ENCODE results near the gene PNMA8C. TPM values are rescaled to one million over a fixed set of nuclear protein-coding genes. Genes with fewer than 3 reads are reported as not detected.

Gene PNMA8C
- total RNA-seq, 1 experiment from 2014 or later, result not detected

GRCh38 chr19:46390121-46390858 is 38.4 kb downstream of the PNMA8C start:
- H3K36me3 ChIP-seq (ENCODE audit: control insufficient read depth, insufficient read depth, low read length), result 0 out of 2 replicates have a peak, but pooled peaks cover 2% of the 10 kb centered on the region
- H3K4me3 ChIP-seq (ENCODE audit: low read depth in 2 of 2, low read length in 2 of 2), result no peak overlapping the region
- no peak overlapping the region for H3K27ac ChIP-seq (ENCODE audit: low read length)
- H3K27me3 ChIP-seq (ENCODE audit: control insufficient read depth, insufficient read depth, low read length), result no peaks in the 10 kb centered on the region
- TF ChIP-seq REST (IDR thresholded peaks at IDR 0.05; ENCODE audit: insufficient read depth in 1 of 2, low read depth in 2 of 2, low read length in 1 of 2) (no peak), CTCF (IDR thresholded peaks at IDR 0.05) (no peak), SIN3A (IDR thresholded peaks at IDR 0.05; ENCODE audit: borderline replicate concordance, insufficient read depth, low read depth, low read length) (no peak), TCF7L2 (IDR thresholded peaks at IDR 0.05; ENCODE audit: low read depth, low read length) (no peak), POLR2AphosphoS5 (IDR thresholded peaks at IDR 0.05; ENCODE audit: low read depth, low read length) (no peak)
- in situ Hi-C loops (cut with HindIII; ENCODE audit: low pct_unique_long_range_greater_than_20kb, low sequenced_read_pairs), result no loop called here
- H3K9me3 ChIP-seq (ENCODE audit: control insufficient read depth, insufficient read depth, low read depth, low read length), result no peaks in the 10 kb centered on the region
- no peaks in the 10 kb centered on the region for H3K4me1 ChIP-seq (ENCODE audit: control insufficient read depth, insufficient read depth, low read length)
- POLR2A ChIA-PET, result no interaction called here
- no peak for DNase-seq (ENCODE audit: low read depth, low spot score)
- no TSS peak for BruUV-seq (replicated peaks)
- intact Hi-C loops (cut with micrococcal nuclease; ENCODE audit: unreplicated experiment), result loop anchor here (10.0 kb wide), 1 partner anchor 105 kb away; no protein-coding TSS in a partner anchor
- CTCF ChIA-PET, result interaction anchor here (0.5 kb wide), 1 partner anchor 71 kb away, joined by 3 read pairs; no protein-coding TSS in a partner anchor
- no peak for ATAC-seq

- no peak overlapping the region for H3K4me3 ChIP-seq (ENCODE audit: low read depth in 2 of 2, low read length in 2 of 2)
- H3K9me3 ChIP-seq (ENCODE audit: control insufficient read depth, insufficient read depth, low read depth, low read length), result no peaks in the 10 kb centered on the region
- in situ Hi-C loops (cut with HindIII; ENCODE audit: low pct_unique_long_range_greater_than_20kb, low sequenced_read_pairs), result no loop called here
- no peak overlapping the region for H3K27ac ChIP-seq (ENCODE audit: low read length)
- intact Hi-C loops (cut with micrococcal nuclease; ENCODE audit: unreplicated experiment), result no loop called here
- H3K4me1 ChIP-seq (ENCODE audit: control insufficient read depth, insufficient read depth, low read length), result no peaks in the 10 kb centered on the region
- ChIA-PET CTCF (interaction anchor here (0.6 kb wide), 1 partner anchor 48 kb away, joined by 3 read pairs; no protein-coding TSS in a partner anchor), POLR2A (no interaction called here)
- H3K36me3 ChIP-seq (ENCODE audit: control insufficient read depth, insufficient read depth, low read length), result 0 out of 2 replicates have a peak, but pooled peaks cover 2% of the 10 kb centered on the region
- BruUV-seq (replicated peaks), result no TSS peak
- TF ChIP-seq POLR2AphosphoS5 (IDR thresholded peaks at IDR 0.05; ENCODE audit: low read depth, low read length) (no peak), REST (IDR thresholded peaks at IDR 0.05; ENCODE audit: insufficient read depth in 1 of 2, low read depth in 2 of 2, low read length in 1 of 2) (no peak), SIN3A (IDR thresholded peaks at IDR 0.05; ENCODE audit: borderline replicate concordance, insufficient read depth, low read depth, low read length) (no peak), CTCF (IDR thresholded peaks at IDR 0.05) (no peak), TCF7L2 (IDR thresholded peaks at IDR 0.05; ENCODE audit: low read depth, low read length) (no peak)
- ATAC-seq (no peak), DNase-seq (ENCODE audit: low read depth, low spot score) (no peak)
- H3K27me3 ChIP-seq (ENCODE audit: control insufficient read depth, insufficient read depth, low read length), result no peaks in the 10 kb centered on the region
These were observed 40.2 kb downstream of the PNMA8C start for GRCh38 chr19:46388311-46389095.

Measured in Panc1 (cell line).